HG03565 (cell line): ENCODE data around the gene PFN4.
"Not testable (repeated sequence)": the region's sequence is repeated elsewhere in the genome, so short reads cannot be mapped to it uniquely, and the experiment has no call there.

Experiments used
- ATAC-seq: cut with Tn5 transposase; IDR thresholded peaks from one replicate; pipeline ENCODE4 v1.9.1; 2021; ENCODE audit warnings: mild to moderate bottlenecking, moderate library complexity; ENCODE audit not compliant: unreplicated experiment

The PFN4 gene

GRCh38 chr2:24115057-24115456 lies 8.1 kb downstream of the PFN4 start:
- no peak for ATAC-seq

GRCh38 chr2:24111407-24111901 lies 11.7 kb downstream of the PFN4 start:
- no peak for ATAC-seq

GRCh38 chr2:24110660-24111303 lies 12.4 kb downstream of the PFN4 start:
- ATAC-seq = no peak

- not testable (repeated sequence) for ATAC-seq
Measured at GRCh38 chr2:24109431-24109830, 13.7 kb downstream of the PFN4 start.

GRCh38 chr2:24107336-24107735 lies 15.8 kb downstream of the PFN4 start:
- ATAC-seq = no peak

- ATAC-seq = no peak
Measured at GRCh38 chr2:24106786-24107185, 16.3 kb downstream of the PFN4 start.

- no peak for ATAC-seq
Measured at GRCh38 chr2:24105816-24106215, 17.3 kb downstream of the PFN4 start.

- no peak for ATAC-seq
Measured at GRCh38 chr2:24104906-24105305, 18.2 kb downstream of the PFN4 start.

GRCh38 chr2:24104110-24104650 lies 19.0 kb downstream of the PFN4 start:
- ATAC-seq = no peak

GRCh38 chr2:24102677-24103076 lies 20.5 kb downstream of the PFN4 start:
- ATAC-seq = no peak

- ATAC-seq = no peak
Measured at GRCh38 chr2:24101992-24102391, 21.1 kb downstream of the PFN4 start.

GRCh38 chr2:24100732-24101131 lies 22.4 kb downstream of the PFN4 start:
- ATAC-seq = not testable (repeated sequence)

- ATAC-seq = not testable (repeated sequence)
Measured at GRCh38 chr2:24095171-24095677, 27.9 kb downstream of the PFN4 start.

- ATAC-seq = not testable (repeated sequence)
Measured at GRCh38 chr2:24093270-24093669, 29.9 kb downstream of the PFN4 start.

GRCh38 chr2:24088821-24089359 lies 34.2 kb downstream of the PFN4 start:
- no peak for ATAC-seq

GRCh38 chr2:24087032-24087431 lies 36.1 kb downstream of the PFN4 start:
- no peak for ATAC-seq

GRCh38 chr2:24086241-24086640 lies 36.9 kb downstream of the PFN4 start:
- no peak for ATAC-seq

GRCh38 chr2:24085200-24085489 lies 38.0 kb downstream of the PFN4 start:
- ATAC-seq = no peak

GRCh38 chr2:24084386-24085199 lies 38.5 kb downstream of the PFN4 start, which contains the start of gene TP53I3:
TP53I3 (minus strand) TSS chr2:24084834; CDS start chr2:24084326, 508 bp downstream.
- peak; percentile 47 for ATAC-seq

- ATAC-seq = peak; percentile 70
Measured at GRCh38 chr2:24083567-24084385, 39.4 kb downstream of the PFN4 start.
